Ecto neural progenitor cell (in vitro differentiated cells): ENCODE data around the gene ANKRD13B.
A peak's percentile ranks its signal among the peaks of the same experiment; 100 is the strongest.

Experiments used
- DNase-seq: peaks from one replicate; pipeline ENCODE4 v3.0.0-alpha.2; 2018; ENCODE audit warnings: low spot score

Gene ANKRD13B

DNA sequence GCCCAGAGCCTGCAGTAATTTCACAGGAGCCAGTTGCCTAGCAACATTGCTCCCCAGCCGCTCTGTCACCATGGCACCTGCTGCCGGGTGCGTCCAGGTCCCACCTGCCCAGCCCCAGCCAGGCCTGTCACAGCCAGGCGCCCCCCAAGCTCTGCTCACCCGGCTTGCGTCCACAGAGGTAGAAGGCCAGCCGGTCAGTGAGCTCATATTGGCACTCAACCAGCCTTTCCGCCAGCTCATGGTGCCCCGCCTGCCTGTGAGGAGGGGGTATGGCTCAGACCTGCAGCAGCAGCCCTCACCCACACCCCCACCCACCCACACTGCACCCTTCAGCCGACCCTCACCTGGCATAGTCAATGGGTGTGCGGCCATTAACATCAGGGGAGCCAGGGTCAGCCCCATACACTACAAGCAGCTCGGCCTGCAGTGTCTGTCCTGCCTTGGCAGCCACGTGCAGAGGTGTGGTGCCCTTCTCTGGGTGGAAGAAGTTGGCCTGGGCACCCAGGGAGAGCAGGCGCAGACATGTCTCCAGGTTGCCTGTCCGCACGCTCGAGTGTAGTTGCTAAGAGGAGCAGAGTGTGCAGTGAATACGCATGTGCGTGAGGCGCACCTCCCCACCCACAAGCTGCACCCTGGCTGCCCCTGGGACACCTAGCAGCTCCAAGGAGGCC, 11.2 kb upstream of the ANKRD13B start:
- peak; percentile 46 for DNase-seq

DNA sequence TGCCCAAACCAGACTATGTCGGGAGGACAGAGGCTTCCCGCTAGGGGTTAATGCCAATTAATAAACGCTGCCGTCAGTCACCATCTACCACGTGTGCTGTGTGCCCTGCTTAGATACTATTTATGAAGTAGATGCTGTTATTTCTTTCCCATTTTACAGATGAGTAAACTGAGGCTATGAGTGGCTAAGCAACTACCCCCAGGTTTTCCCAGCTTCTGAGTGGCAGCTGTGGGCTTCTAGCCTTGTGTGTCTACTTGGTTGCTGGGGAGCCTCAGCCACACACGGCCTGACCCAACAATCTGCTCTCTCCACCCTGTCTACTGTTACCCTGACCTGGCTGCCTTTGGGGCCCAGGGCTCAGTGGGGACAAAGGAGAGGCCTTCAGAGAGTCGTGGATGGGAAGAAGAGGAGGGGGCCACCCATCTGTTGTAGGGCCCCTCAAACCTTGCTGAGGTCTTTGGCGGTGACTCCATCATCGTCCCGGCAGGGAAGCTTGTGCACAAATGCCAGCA, 10.6 kb upstream of the ANKRD13B start:
- no peak for DNase-seq

DNA sequence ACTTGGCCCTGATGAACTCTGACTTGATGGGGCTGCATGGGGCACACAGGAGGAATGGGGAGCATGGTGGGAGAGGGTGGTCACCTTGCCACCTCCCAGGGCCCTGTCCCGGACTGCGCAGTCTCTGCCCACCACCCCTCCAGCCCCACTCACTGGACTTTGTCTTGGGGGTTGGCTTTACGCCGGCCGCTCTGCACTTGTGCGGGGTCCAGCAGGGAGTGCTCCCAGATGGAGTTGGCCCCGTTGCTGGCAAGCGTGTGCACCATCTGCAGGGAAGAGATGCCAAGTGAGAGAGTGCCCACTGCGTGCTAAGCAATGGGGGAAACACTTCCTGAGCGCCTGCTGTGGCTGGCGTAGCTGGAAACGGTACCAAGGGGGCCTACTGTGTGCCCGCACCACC, 10.2 kb upstream of the ANKRD13B start:
- no peak for DNase-seq

DNA sequence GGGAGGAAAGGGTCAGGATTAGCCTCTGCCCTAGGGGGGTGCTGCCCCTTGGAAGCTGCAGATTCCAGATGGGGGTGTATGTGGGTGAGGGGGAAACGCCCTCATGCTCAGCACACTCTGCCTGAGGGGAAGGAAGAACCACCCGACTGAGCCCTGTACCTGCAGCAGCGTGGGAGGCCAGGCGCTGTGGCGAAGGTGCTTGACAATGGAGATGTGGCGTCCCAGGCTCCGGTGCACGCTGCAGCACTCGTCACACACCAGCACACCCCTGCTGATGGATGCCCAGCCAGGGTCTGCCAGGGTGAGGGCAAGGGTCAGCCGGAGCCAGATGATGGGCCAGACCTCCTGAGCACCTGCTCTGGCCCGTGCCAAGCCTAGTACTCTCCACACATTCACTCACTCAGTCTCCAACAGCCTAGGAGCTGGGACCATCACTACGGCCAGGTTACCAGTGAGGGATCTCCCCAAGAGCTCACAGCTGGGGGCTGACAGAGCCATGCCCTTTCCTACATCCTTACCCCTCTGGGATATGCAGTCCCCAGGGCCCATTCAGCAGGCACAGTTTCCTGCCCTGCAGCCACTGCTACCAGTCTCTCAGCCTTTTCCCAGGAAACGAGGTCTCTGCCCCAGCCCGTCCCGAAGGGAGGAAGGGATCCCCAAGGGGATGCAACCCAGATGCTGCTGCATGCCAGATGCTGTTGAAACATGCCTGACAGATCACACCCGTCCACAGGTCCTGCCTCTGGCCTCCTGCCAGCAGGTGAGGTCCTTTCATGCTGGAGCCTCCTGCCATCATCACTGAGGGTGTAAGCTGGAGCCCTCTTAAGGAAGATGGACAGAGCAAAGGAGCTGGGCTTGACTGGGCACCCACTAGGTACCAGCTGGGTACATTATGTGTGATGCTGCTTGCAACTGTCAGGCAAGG, 9.3 kb upstream of the ANKRD13B start:
- peak; percentile 47 for DNase-seq

DNA sequence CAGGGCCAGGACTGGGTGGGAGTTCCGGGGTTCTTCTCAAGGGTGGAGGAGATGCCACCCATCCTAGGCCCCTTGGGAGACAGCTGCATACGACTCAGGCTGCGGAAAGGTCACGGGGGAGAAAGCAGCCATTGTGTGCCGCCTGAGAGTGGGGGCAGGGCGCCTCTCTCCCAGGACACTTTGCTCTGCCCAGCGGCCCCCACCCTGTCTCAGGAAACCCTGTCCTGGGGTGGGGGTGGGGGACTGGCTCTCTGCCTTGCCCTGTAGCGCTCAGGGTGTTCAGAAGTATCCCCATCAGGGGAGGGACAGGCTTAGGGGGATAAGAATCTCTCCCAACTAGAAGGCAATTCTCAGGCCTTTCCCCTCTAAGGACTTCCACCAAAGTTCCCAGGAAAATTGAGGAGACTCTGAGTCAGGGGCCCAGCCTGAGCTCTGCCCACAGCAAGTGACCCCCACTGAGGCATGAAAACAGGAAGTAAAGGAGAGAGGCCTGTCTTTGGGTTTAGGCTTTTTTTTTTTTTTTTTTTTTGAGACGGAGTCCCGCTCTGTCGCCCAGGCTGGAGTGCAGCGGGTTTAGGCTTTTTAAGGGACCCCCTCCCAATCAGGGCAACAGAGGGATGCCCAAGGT, 8.4 kb upstream of the ANKRD13B start:
- DNase-seq, result peak; percentile 57

DNA sequence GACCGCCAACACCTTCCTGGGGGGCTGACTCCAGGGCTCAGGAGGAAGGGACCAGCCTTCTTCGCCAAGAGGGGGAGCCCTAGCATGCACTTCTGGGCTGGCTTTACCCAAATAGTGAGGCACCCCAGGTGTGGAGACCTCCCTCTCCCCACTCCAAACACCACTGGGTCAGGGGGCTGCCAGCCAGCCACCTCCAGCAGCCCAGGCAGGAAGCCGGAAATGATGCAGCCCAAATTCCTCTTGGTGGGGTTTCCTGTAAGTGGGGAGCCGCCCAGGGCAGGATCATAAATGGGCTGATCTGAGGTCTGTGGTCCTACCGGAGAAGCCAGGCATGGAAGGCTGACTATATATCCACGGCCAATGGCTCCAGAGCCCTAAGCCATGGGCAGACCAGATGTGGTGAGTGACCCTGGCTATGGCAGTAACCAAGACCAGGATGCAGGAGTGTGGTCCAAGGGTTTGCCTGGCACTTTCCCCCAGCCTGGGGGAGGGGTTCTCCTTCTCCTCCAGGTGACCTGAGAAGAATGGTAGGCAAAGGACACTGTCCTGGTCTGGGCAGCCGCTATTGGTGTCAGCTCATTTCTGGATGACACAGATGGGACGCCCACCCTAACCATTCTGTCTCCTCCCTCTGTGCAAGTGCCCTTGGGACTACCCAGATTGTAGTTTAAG, 7.7 kb upstream of the ANKRD13B start:
- peak; percentile 50 for DNase-seq

DNA sequence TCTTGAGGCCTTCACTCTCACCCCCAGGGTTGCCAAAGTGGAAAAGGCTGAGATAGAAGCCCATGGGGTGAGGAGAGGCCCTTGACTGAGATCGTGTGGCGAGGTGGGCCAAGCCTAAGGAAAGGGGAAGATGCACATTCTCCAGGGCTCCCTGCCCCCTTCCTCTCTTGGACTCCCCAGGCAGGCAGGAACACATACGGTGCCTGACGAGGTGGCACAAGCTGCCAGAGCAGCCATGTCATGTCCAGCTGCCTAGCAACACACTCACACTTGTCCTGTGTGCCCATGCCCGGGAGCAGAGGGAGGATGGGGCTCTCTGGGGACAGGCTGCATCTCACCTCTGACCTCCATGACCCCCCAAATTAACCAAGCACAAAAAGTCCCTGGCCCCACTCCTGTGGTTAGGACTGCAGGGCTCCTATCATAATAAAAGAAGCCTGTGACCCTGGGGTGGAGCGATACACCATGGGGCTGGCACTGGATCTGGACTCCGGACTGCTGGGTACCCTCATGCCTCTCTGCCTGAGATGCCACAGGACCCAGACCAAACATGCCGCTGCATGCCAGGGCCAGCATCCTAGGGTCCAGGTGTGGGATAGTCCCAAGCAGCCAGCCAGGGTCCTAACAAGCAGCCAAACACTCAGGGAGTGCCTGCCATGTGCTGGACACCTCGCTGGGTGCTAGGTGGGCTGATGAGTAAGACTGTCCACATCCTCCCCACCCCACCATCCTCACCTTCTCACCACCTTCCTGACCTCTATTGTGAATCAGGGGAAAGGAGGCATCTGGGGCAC, 6.1 kb upstream of the ANKRD13B start:
- DNase-seq, result peak; percentile 49

DNA sequence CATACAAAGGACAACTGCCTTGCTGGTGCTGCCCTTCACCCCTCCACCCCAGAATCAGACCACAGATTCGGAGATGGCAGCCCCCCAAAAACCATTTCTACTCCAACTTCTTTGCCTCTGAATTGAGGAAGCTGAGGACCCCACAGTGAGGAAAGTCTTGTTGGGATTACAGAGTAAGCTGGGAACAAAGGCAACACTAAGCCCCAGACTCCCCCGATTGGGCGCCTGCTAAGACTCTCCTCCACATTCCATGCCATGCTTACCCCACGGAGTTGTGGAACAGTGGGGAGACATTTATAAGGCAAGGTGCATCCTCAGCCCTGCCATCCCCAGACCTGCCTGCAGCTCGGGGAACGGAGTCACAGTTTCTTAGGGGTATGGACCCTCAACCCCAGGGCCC, 5.3 kb upstream of the ANKRD13B start:
- DNase-seq, result peak; percentile 61

DNA sequence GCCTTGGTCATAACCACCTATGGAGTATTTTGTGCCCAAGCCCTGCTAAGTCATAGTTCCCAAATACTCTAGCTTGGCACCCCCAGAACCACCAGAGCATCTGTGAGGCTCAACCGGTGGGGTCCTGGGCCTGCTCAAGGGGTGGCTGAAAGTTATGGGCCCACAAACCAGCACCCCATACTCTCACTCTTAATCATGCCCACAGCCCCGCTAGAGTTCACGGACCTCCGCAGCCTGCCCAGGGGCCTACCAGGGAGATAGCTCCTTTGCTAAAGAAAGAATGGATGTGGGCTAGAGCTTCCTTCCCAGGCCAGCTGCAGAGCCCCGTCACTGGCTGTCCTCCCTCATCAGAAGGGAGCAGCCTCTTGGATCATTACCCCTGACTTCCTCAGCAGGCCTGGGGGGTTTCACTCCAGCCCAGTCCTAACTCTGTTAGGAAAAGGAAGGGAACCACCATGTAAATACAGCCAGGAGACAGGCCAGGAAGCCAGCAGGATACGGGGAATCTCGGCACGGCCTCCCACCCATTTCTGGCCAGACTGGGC, 4.8 kb upstream of the ANKRD13B start:
- DNase-seq, result peak; percentile 52

DNA sequence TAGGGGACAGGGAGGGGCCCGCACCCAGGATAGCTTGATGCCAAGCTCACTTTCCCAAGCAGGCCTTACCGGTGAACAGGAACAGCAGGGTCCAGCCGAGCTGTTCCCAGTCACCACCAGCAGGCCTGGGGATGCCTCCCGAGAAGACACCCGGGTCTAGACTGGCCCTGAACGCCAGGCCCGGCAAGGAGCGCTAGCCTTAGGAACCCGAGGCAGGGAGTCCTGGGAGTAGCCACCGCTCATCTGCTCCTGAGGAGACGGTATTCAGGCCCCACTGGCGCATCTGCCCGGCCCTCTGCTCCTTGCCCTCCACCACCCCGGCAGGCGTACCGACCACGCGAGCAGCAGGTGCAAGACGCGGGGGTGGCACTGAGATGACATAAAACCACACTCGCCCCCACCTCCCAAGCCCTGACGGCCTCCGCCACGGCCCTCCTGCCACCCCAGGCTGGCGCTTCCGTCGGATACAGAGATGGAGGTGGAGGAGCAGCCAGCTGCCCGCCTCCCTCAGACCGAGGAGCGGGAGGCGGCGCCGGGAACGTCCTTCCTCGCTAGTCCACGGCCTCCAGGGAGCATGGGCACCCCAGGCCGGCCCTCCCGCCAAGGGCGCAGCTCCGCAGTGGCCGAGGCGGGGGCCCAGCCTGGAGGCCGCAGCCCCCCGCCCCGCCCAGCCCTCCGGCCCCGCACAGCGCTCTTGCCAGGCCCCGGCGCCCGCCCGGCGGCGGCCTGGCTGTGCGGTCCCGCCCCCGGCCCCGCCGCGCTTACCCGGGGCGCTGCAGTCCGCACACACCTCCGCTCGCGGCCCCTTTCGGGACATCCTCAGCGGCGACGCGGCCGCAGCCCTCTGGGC, 4.1 kb upstream of the ANKRD13B start:
- DNase-seq, result peak; percentile 74

DNA sequence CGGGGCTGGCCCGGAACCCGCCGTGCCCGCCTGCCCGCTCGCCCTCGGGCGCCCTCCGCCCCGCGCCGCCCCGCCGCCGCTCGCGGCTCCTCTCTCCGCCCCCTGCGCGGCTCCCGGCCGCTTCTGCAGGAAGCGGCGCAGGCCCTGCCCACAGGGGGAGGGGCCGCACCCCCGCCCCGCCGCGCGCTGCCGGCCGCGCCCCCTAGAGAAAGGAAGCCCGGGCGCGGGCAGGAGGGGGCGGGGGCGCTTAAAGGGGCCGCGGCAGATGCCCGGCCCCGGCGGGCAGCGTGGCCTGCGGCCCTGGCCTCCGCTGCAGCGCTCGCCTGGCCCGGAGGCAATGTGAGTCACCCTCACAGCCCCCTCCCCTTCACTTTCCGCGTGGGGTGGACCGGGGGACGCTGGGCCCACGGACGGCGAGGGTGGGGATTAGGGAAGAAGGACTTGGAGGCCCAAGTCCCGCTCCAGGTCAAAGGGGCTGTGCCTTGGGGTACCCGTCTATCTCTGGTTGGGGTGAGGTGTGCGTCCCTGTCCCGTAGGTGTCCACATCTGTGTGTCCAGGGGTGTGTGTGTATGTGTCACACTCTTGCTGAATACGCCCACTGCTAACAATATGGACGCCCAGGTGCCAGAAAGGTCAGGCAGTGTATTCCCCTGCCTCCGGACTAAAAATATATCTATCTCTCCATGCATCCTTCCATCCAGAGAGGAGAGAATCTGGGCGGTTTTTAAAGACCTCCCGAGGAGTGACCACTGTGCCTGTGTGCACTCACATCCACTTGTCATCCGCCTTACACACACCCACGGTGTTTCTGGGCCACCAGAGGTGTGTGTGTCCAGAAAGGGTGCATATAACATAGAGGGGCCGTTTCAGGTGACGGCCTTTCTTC, 3.2 kb upstream of the ANKRD13B start, which contains the start of gene GIT1:
Gene GIT1 (minus strand): TSS at position 125 of the 887 bp plus-strand sequence. CDS start 270 bp downstream, outside the sequence.
- DNase-seq, result peak; percentile 93

DNA sequence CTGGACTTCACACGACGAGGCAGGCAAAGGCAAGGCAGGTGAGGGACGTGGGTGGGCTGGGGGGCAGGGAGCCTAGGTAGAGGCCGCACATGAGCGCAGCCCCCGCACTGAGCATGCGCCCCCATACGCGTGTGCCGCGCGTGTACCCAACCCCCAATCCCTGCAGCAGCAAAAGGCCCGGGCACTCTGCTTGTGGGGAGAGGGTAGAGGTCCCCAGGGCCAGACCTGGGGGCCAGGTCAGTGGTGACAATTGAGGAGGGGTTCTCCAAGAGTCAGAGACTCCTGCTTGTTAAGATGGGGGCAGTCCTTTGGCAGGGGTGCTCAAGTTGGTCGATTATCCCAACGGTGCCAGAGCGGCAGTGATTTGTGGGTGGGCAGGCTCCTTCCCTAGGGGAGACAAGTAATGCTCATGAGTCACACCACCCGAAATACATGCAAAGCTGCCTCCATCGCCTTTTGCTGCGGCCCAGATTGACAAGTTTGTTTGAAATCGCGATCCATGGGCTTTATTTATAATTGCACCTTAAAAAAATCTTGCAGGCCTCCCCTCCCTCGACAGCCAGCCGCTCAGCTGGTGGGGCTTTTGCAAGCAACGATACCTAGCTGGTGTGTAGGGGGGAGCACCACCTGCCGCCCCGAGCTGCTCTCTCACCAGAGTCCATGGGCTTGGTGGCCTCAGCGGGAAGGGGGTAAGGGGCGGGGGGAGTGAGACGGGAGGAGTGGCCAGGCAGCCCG, 2.4 kb upstream of the ANKRD13B start:
- peak; percentile 69 for DNase-seq

DNA sequence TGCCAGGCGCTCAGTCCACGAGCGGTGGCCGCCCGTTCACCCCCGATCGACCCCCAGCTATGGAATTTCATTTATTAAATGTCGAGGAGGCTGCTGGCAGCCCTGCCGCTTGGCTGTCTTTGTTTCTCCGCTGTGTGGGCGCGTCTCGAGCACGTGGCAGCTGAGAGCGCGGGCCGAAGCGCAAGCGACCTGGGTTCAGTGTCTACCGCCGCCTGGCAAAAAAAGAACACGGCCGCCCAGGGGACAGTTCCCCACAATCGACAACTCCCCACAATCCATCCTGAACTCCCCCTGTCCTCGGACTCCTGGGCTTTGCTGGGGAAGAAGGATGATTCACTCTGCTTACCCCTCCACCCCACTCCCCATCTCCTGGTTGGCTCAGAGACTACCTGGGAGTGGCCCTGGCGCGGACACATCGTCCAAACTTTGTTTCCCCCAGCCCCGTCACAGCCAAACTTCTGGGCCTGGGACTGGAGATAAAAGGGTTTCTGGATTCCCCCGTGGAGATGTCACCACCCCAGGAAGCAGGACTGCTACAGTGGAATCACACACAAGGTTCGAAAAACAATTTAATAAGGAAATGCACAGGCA, 1.7 kb upstream of the ANKRD13B start:
- DNase-seq, result peak; percentile 85

DNA sequence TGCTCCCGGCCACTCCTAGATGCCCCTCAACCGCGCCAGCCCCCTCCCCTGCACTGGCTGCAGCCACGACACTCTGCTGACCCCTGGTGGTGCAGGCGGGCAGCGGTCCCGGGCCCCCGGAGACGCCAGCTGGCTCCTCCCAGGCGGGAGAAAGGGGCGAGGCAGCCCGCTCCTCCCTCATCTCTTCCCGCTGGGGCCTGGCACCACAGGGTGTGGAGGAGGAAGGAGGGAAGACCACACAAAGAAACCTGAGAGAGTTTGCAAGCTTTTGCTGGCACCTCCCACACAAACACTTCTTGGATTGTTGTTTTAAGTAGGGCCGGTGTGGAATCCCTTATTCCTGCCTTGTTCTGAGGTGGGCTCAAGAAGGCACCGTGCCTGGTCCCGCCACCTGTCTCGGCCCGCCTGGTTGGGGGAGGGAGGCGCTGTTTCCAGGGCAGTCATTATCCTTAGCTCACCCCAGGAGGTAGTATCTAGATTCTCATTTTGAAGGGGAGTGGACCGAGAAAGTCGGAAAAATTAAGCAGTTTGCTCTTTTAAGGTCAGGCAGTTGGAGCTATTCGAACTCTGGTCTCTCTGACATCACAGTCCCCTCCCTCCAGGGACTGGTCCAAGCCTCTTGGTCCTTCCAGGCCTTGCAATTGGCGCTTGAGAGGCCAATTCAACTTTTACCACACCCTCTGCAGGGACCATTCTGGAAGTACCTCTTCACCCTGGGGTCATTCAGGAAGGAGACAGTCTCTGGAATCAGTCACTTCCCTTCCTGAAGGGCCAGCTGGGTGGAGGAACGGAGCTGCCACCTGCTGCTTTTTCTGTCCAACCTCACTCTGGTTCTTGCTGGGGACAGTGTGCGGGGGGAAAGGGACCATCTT, 959 bp upstream of the ANKRD13B start:
- DNase-seq, result peak; percentile 99

DNA sequence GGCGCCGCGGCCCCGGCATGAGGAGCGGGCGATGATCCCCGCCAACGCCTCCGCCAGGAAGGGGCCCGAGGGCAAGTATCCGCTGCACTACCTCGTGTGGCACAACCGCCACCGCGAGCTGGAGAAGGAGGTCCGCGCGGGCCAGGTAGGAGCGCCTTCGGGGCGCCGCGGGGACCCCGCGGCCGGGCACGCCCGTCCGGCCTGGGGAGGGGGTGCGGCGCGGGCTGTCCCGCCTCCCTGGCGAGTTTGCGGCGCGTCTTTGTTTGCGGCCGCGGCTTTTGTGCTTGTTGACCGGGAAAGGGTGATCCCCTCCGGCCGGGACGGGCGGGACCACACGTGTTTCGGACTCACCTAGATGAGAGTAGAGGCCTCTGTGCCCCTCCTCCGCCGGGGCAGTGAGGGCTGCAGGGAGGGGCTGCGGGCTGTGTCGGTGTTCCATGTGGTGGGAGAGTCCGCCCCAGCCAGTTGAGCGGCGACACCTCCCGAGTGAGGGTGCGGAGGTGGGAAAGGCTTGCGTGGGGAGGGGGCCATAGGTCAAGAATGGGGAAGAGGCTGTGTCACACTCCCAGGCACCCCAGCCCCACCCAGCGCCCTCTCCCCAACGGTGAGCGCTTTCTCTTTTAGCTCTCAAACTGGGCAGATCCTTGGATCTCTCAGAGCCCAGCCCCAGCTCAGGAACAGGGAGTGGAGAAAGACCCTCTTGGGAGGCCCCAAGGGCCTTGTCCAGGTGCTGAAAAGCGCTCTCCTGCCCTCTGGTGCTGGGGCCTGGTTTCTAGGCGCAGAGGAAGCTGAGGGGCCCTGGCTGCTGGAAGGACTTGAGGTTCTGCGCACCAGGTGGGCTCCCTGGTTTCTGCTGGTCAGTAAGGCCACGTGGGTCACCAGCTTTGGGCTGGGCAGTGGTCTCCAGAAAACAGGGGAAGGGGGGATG, 923 bp downstream of the ANKRD13B start:
- peak; percentile 82 for DNase-seq
